AG04449 (cell line): ENCODE data around the gene TMEM170B.

Experiments
- CTCF ChIA-PET: fragments of 350-600 bp; formaldehyde crosslinking; extraction: SDS; loops from one replicate; lab custom pipeline; 2021; ENCODE audit warnings: antibody characterized with exemption; lab: Yijun Ruan, JAX
- POLR2A ChIA-PET: fragments of 400-600, 350-600 bp; formaldehyde crosslinking; extraction: SDS; loops from one replicate; lab custom pipeline; 2020; ENCODE audit warnings: antibody characterized with exemption, inconsistent platforms; lab: Yijun Ruan, JAX
- DNase-seq: peaks from one replicate; pipeline ENCODE4 v3.0.0-alpha.2; 2010; ENCODE audit warnings: low read depth, low spot score
- H3K4me3 ChIP-seq: 2 replicates; pipeline ENCODE4 v1.5.1; 2011; ENCODE audit warnings: low read depth, mild to moderate bottlenecking, control low read depth, low read length
- TF ChIP-seq, protein P1 (sequence below): IDR thresholded peaks from one replicate; pipeline ENCODE4 v1.5.1; 2011; ENCODE audit warnings: mild to moderate bottlenecking, moderate library complexity, low read length, control low read depth, inconsistent platforms; ENCODE audit not compliant: insufficient read depth; ENCODE audit errors: missing control alignments

Gene TMEM170B

DNA sequence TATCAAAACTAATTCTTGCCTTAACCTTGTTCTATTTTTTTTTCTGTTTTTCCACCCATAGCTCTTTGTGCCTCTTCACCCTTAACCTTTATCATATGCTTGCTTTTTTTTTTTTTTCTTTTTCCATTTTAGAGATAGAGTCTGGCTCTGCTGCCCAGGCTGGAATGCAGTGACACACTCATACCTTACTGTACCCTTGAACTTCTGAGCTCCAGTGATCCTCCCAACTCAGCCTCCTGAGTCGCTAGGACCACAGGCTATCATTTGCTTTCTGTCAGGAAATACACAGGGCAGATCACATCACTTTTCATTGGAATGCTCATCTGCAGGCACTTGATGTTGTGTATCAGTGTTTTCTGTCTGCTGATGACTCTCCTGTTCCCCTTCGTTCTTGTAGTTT lies 33.5 kb downstream of the TMEM170B start:
- ChIA-PET POLR2A (no interaction called here), CTCF (interaction anchor here (0.9 to 2.6 kb wide), 3 partner anchors 617 to 622 kb away, joined by 4 to 13 read pairs (median 6); no protein-coding TSS in a partner anchor)
- TF ChIP-seq, protein P1, sequence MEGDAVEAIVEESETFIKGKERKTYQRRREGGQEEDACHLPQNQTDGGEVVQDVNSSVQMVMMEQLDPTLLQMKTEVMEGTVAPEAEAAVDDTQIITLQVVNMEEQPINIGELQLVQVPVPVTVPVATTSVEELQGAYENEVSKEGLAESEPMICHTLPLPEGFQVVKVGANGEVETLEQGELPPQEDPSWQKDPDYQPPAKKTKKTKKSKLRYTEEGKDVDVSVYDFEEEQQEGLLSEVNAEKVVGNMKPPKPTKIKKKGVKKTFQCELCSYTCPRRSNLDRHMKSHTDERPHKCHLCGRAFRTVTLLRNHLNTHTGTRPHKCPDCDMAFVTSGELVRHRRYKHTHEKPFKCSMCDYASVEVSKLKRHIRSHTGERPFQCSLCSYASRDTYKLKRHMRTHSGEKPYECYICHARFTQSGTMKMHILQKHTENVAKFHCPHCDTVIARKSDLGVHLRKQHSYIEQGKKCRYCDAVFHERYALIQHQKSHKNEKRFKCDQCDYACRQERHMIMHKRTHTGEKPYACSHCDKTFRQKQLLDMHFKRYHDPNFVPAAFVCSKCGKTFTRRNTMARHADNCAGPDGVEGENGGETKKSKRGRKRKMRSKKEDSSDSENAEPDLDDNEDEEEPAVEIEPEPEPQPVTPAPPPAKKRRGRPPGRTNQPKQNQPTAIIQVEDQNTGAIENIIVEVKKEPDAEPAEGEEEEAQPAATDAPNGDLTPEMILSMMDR = no peak
- H3K4me3 ChIP-seq = no peak overlapping the region
- no peak for DNase-seq

DNA sequence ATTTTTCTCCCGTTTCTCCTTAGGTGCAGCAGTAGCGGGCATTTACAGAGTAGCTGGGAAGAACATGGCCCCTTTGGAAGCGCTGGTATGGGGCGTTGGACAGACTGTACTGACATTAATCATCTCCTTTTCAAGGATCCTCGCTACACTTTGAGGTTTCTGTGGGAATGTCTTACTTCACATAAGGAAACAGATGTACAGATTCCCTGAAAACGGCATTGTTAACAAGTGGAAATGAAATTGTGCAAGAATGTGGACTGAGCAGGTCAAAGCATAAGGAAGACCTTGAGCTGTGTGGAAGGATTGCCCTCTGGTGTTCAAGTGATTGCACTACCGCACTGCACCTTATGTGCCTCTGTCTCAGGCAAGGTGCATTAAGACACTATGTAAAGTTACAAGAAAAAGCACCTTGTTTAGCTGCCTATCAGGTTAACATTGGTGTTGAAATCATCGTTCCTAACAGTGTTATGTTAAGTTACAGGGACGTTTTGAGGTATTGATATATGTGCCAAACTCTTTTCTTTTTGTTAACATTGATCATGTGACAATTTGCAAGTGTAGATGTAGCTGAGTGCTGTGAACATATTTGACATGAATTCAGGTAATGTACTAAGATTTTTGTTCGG lies 38.0 kb downstream of the TMEM170B start:
- no peak overlapping the region for H3K4me3 ChIP-seq
- TF ChIP-seq, protein P1 = peak; percentile 90
- ChIA-PET POLR2A (no interaction called here), CTCF (interaction anchor here (0.5 to 3.3 kb wide), 44 partner anchors 9 to 1097 kb away, joined by 3 to 89 read pairs (median 3); partner anchors contain the start of genes EDN1 and MAK)
- DNase-seq = peak; percentile 41

DNA sequence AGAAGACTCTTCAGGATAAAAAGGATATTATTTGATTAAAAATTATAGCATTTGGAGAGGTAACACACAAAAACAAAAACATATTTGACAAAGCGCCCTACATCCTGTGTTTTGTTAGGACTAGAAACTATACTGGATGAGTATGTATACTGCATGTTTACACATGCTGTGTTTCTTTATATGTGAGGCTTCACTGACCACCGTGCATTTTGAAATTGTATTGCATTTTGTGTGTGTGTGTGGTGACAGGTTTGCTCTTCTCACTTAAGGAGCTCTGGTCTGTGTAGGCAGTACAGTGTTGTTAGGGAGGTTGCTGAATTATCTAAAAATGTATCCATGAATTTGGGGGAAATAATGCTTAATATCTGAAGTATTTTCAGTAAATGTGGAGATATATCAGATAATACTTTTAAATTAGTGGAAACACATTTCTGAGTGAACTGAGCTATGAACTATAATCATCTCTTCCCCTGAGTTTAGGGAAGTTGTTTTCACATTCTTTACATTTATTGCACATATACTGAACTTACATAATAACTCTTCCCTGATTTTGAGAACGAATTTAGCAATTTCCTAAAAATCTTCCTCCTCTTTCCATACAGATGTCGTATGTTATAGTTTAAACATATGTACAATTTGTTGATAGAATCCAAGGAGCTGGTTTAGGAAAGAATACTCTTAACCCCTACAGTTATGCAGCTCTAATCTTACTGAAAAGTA lies 43.3 kb downstream of the TMEM170B start:
- DNase-seq = no peak
- TF ChIP-seq, protein P1 = no peak
- no peak overlapping the region for H3K4me3 ChIP-seq
- POLR2A ChIA-PET = interaction anchor here (0.7 kb wide), 1 partner anchor 16 kb away, joined by 3 read pairs; no protein-coding TSS in a partner anchor
- CTCF ChIA-PET = interaction anchor here (1.2 to 3.5 kb wide), 4 partner anchors 75 to 709 kb away, joined by 3 to 13 read pairs (median 8); partner anchors contain the start of gene EDN1

DNA sequence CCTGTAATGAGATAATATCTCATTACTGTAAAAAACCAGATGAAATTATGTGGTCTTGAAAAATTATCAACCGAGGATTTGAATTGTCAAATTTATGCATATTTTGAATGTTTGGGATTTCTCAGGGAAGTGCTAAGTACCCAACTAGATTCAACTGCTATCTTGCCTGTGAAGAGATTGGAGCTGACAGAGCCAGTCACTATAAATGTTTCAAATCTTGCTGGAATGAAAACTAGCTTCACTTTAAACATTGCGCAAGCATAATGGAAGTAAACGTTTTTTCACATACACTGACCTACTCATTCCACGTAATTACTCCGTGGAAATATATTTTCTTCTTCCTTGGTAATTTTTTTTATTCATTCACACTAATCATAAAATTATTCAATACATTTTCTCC lies 46.7 kb downstream of the TMEM170B start:
- DNase-seq = no peak
- H3K4me3 ChIP-seq = no peak overlapping the region
- CTCF ChIA-PET = interaction anchor here (0.6 to 5.6 kb wide), 19 partner anchors 8 to 1309 kb away, joined by 3 to 75 read pairs (median 6); partner anchors contain the start of gene EDN1
- TF ChIP-seq, protein P1 = no peak
- POLR2A ChIA-PET = interaction anchor here (0.6 to 1.1 kb wide), 2 partner anchors 231 to 702 kb away, joined by 3 read pairs; no protein-coding TSS in a partner anchor

DNA sequence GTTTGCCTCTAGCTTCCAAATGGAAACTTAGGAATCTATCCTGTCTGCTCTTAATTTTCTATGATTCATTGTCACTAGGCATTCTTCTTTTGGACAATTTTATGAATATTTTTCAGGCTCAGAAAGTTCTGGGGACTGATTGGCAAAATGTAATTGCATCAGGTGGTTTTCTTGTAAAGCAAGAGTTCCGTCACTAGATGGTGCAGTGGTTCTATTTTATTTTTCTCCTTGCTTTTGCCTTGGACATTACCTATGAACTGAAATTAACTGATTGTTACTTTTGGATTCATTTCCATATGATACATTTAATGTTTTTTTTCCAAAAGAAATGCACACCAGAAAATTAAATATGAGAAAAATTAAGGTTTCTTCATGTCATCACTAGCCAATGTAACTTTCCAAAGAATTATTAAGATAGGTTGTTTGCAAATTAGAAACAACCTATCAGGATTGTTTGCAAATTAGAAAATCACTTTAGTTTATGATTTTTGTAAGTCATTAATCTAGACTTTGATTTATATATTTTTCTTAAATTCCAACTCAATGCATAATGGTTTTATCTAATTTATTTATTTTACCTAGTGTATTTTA lies 48.0 kb downstream of the TMEM170B start:
- POLR2A ChIA-PET = no interaction called here
- no peak overlapping the region for H3K4me3 ChIP-seq
- DNase-seq = no peak
- TF ChIP-seq, protein P1 = peak; percentile 50
- CTCF ChIA-PET = interaction anchor here (0.7 to 5.6 kb wide), 24 partner anchors 10 to 1021 kb away, joined by 3 to 75 read pairs (median 5); partner anchors contain the start of gene EDN1
